Subcutaneous adipose tissue (tissue), 4 donors: Measurements from ENCODE around the gene VEGFC. TPM values are rescaled to one million over a fixed set of nuclear protein-coding genes. Genes with fewer than 3 reads are reported as not detected.

Source experiments
- total RNA-seq, 4 donors: library from RNA; depleted of rRNA; stranded (reverse); fragments of >200 nt; gene quantifications; one replicate each; pipeline ENCODE4 v1.1.0, GENCODE V29; 2016
- TF ChIP-seq, protein P1 (sequence below): fragments of 450-650 bp; IDR thresholded peaks from one replicate; pipeline ENCODE4 v1.5.1; 2016; ENCODE audit warnings: low read depth, mild to moderate bottlenecking, control low read depth, antibody characterized with exemption, moderate library complexity

Gene VEGFC
- total RNA-seq, 4 donors from 2014 or later, result 12.6 to 25.4 (median 14.4) TPM

GRCh38 chr4:176779421-176779820 lies 13.3 kb downstream of the VEGFC start:
- TF ChIP-seq, protein P1, sequence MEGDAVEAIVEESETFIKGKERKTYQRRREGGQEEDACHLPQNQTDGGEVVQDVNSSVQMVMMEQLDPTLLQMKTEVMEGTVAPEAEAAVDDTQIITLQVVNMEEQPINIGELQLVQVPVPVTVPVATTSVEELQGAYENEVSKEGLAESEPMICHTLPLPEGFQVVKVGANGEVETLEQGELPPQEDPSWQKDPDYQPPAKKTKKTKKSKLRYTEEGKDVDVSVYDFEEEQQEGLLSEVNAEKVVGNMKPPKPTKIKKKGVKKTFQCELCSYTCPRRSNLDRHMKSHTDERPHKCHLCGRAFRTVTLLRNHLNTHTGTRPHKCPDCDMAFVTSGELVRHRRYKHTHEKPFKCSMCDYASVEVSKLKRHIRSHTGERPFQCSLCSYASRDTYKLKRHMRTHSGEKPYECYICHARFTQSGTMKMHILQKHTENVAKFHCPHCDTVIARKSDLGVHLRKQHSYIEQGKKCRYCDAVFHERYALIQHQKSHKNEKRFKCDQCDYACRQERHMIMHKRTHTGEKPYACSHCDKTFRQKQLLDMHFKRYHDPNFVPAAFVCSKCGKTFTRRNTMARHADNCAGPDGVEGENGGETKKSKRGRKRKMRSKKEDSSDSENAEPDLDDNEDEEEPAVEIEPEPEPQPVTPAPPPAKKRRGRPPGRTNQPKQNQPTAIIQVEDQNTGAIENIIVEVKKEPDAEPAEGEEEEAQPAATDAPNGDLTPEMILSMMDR, result no peak

- TF ChIP-seq, protein P1, result no peak
These were observed 14.2 kb downstream of the VEGFC start for GRCh38 chr4:176778491-176778890.

GRCh38 chr4:176778063-176778462 lies 14.7 kb downstream of the VEGFC start:
- TF ChIP-seq, protein P1, result no peak

GRCh38 chr4:176775338-176775737 lies 17.4 kb downstream of the VEGFC start:
- TF ChIP-seq, protein P1, result no peak

DNA sequence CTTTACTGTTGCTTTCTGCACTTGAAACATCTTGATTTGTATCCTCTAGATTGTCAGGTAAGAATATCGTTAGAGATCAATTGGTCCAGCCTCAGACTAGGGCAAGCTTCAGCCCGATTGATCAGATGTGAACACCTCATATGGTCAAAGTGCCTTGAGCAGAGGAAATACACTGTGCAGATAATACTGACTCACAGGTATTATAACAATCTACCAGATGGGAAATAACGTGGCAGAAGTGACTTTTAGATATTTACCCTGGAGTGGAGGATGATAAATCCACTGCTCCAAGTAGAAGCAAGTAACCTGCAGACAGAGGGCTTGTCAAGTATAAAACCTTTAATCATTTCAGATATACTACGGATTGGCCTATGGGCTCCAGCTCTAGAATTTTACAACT lies 17.9 kb downstream of the VEGFC start:
- TF ChIP-seq, protein P1, result no peak

- TF ChIP-seq, protein P1, result no peak
These were observed 23.2 kb downstream of the VEGFC start for GRCh38 chr4:176769514-176769913.

GRCh38 chr4:176767183-176767582 lies 25.5 kb downstream of the VEGFC start:
- TF ChIP-seq, protein P1, result no peak
